ENCODE data around the gene NLRP8.
"Not testable (repeated sequence)": the region's sequence is repeated elsewhere in the genome, so short reads cannot be mapped to it uniquely, and the experiment has no call there.

NLRP8 gene

DNA sequence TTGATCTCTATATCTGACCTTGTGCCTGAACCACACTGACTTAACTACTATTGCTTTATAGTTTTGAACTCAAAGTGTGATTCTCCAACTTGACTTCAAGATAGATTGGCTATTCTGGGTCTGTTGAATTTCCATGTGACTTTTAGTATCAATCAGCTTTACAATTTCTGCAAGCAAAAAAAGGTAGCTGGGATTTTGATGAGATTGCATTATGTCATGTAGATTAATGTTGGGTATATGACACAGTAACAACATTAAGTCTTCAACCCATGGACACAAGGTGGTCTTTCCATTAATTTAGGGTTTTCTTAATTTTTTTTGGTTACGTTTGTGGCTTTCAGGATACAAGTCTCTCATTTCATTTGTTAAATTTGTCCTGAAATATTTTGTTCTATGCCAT, 67.1 kb downstream of the NLRP8 start:
- Histone ChIP-seq H3K14ac (ENCODE audit: low read length) (no peak overlapping the region), H3K18ac (ENCODE audit: low read length) (no peak overlapping the region), H2BK5ac (ENCODE audit: low read length) (no peak overlapping the region), H2BK120ac (ENCODE audit: low read depth, low read length) (no peak overlapping the region), H2BK15ac (ENCODE audit: low read length) (no peak overlapping the region), H3K27me3 (ENCODE audit: control insufficient read depth in 3 of 3, insufficient read depth in 3 of 3, low read depth in 1 of 3, low read length in 3 of 3) (no peaks in the 10 kb centered on the region), H3K9me3 (replicated peaks in 1 of 2; ENCODE audit: control insufficient read depth in 2 of 2, insufficient read depth in 1 of 2, low read depth in 1 of 2, low read length in 2 of 2) (peaks cover 0 to 9% of the 10 kb centered on the region in 2 donors), H3K4me1 (ENCODE audit: control insufficient read depth in 2 of 2, insufficient read depth in 1 of 2, low read depth in 1 of 2, low read length in 2 of 2) (no peaks in the 10 kb centered on the region), H3K36me3 (replicated peaks in 1 of 2; ENCODE audit: control insufficient read depth in 2 of 2, insufficient read depth in 2 of 2, low read length in 2 of 2) (no peaks in the 10 kb centered on the region), H4K8ac (ENCODE audit: low read depth, low read length) (no peak overlapping the region), H2BK12ac (ENCODE audit: low read length) (no peak overlapping the region), H3K79me1 (ENCODE audit: low read depth, low read length) (peaks cover 2% of the 10 kb centered on the region), H4K91ac (ENCODE audit: low read depth, low read length, poor library complexity) (no peak overlapping the region), H3K27ac (replicated peaks; ENCODE audit: low read length) (no peak overlapping the region), H2AK5ac (ENCODE audit: low read depth, low read length) (no peak overlapping the region), H3K4me3 (ENCODE audit: low read length in 2 of 2) (no peak overlapping the region), H2AFZ (ENCODE audit: low read length) (no peak overlapping the region), H3K23ac (ENCODE audit: low read depth, low read length, poor library complexity) (no peak overlapping the region), H3K4me2 (ENCODE audit: insufficient read depth, low read length, poor library complexity, severe bottlenecking) (no peak overlapping the region), H3K4ac (ENCODE audit: low read length) (no peak overlapping the region), H3K9ac (ENCODE audit: low read depth, low read length, poor library complexity) (no peak overlapping the region)
- WGBS, 2 donors (ENCODE audit: extremely low coverage in 2 of 2, insufficient read length in 2 of 2, insufficient replicate concordance in 1 of 2): no CpG with 5 or more reads among the region's 1 CpG
- DNase-seq (ENCODE audit: low spot score): no peak

DNA sequence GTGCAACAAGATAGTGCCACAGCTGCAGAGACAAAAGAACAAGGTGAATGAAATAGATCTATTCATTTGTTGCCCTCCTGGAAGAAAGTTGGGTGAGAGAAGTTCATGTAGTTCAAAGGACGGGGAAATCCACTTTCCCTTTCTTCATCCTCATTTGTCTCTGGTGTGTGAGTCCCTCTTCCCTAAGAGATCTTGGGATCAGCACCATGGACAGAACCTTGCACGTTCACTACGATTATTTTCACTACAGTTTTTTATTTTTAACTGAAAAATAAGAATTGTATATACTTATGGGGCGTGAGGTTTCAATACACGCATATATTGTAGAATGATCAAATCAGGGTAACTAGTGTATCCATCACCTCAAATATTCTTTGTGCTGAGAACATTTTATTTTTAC, 68.1 kb downstream of the NLRP8 start:
- no peak overlapping the region for H2BK15ac ChIP-seq (ENCODE audit: low read length)
- no peak overlapping the region for H3K14ac ChIP-seq (ENCODE audit: low read length)
- H3K4me3 ChIP-seq (ENCODE audit: low read length in 2 of 2): no peak overlapping the region
- DNase-seq (ENCODE audit: low spot score): no peak
- H3K4me2 ChIP-seq (ENCODE audit: insufficient read depth, low read length, poor library complexity, severe bottlenecking): no peak overlapping the region
- H3K9ac ChIP-seq (ENCODE audit: low read depth, low read length, poor library complexity): no peak overlapping the region
- no peak overlapping the region for H2BK12ac ChIP-seq (ENCODE audit: low read length)
- H3K27me3 ChIP-seq (ENCODE audit: control insufficient read depth in 3 of 3, insufficient read depth in 3 of 3, low read depth in 1 of 3, low read length in 3 of 3): no peaks in the 10 kb centered on the region
- H3K27ac ChIP-seq (replicated peaks; ENCODE audit: low read length): no peak overlapping the region
- no peak overlapping the region for H2BK120ac ChIP-seq (ENCODE audit: low read depth, low read length)
- H3K23ac ChIP-seq (ENCODE audit: low read depth, low read length, poor library complexity): no peak overlapping the region
- H3K79me1 ChIP-seq (ENCODE audit: low read depth, low read length): no peaks in the 10 kb centered on the region
- no peak overlapping the region for H3K4ac ChIP-seq (ENCODE audit: low read length)
- WGBS, 2 donors (ENCODE audit: extremely low coverage in 2 of 2, insufficient read length in 2 of 2, insufficient replicate concordance in 1 of 2): no CpG with 5 or more reads among the region's 5 CpGs
- H3K4me1 ChIP-seq (ENCODE audit: control insufficient read depth in 2 of 2, insufficient read depth in 1 of 2, low read depth in 1 of 2, low read length in 2 of 2): no peaks in the 10 kb centered on the region
- H2BK5ac ChIP-seq (ENCODE audit: low read length): no peak overlapping the region
- no peaks in the 10 kb centered on the region for H3K36me3 ChIP-seq (replicated peaks in 1 of 2; ENCODE audit: control insufficient read depth in 2 of 2, insufficient read depth in 2 of 2, low read length in 2 of 2)
- H4K8ac ChIP-seq (ENCODE audit: low read depth, low read length): no peak overlapping the region
- H2AFZ ChIP-seq (ENCODE audit: low read length): no peak overlapping the region
- H2AK5ac ChIP-seq (ENCODE audit: low read depth, low read length): no peak overlapping the region
- no peak overlapping the region for H4K91ac ChIP-seq (ENCODE audit: low read depth, low read length, poor library complexity)
- peaks cover 0 to 5% of the 10 kb centered on the region in 2 donors for H3K9me3 ChIP-seq (replicated peaks in 1 of 2; ENCODE audit: control insufficient read depth in 2 of 2, insufficient read depth in 1 of 2, low read depth in 1 of 2, low read length in 2 of 2)
- no peak overlapping the region for H3K18ac ChIP-seq (ENCODE audit: low read length)

DNA sequence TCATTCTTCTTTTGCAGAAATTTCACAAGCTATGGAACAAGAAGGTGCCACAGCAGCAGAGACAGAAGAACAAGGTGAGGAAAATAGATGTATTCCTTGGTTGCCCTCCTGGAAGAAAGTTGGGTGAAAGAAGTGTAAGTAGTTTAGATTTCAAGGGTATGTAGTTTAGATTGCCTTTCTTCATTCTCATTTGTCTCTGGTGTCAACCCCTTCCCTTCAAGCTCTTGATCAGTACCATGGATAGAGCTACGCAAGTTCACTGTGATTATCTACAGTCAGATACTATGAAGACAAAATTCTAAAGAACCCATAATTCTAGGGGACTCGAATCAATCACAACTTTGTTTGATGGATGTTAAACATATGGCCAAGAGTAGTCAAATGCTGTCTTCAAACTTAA, 71.7 kb downstream of the NLRP8 start:
- not testable (repeated sequence) for H2BK12ac ChIP-seq (ENCODE audit: low read length); H3K4me2 ChIP-seq (ENCODE audit: insufficient read depth, low read length, poor library complexity, severe bottlenecking); DNase-seq (ENCODE audit: low spot score); H3K23ac ChIP-seq (ENCODE audit: low read depth, low read length, poor library complexity); H3K9ac ChIP-seq (ENCODE audit: low read depth, low read length, poor library complexity); H3K4ac ChIP-seq (ENCODE audit: low read length); H2AFZ ChIP-seq (ENCODE audit: low read length); H2AK5ac ChIP-seq (ENCODE audit: low read depth, low read length); H4K8ac ChIP-seq (ENCODE audit: low read depth, low read length); H2BK120ac ChIP-seq (ENCODE audit: low read depth, low read length); H2BK15ac ChIP-seq (ENCODE audit: low read length); H3K36me3 ChIP-seq (replicated peaks in 1 of 2; ENCODE audit: control insufficient read depth in 2 of 2, insufficient read depth in 2 of 2, low read length in 2 of 2); H3K27ac ChIP-seq (replicated peaks; ENCODE audit: low read length); H3K79me1 ChIP-seq (ENCODE audit: low read depth, low read length); H3K14ac ChIP-seq (ENCODE audit: low read length); H2BK5ac ChIP-seq (ENCODE audit: low read length); H3K18ac ChIP-seq (ENCODE audit: low read length); H3K27me3 ChIP-seq (ENCODE audit: control insufficient read depth in 3 of 3, insufficient read depth in 3 of 3, low read depth in 1 of 3, low read length in 3 of 3); H3K4me3 ChIP-seq (ENCODE audit: low read length in 2 of 2); H3K4me1 ChIP-seq (ENCODE audit: control insufficient read depth in 2 of 2, insufficient read depth in 1 of 2, low read depth in 1 of 2, low read length in 2 of 2); H4K91ac ChIP-seq (ENCODE audit: low read depth, low read length, poor library complexity)
- no CpG with 5 or more reads among the region's 2 CpGs for WGBS, 2 donors (ENCODE audit: extremely low coverage in 2 of 2, insufficient read length in 2 of 2, insufficient replicate concordance in 1 of 2)
- peaks cover 0 to 12% of the 10 kb centered on the region in 2 donors for H3K9me3 ChIP-seq (replicated peaks in 1 of 2; ENCODE audit: control insufficient read depth in 2 of 2, insufficient read depth in 1 of 2, low read depth in 1 of 2, low read length in 2 of 2)

DNA sequence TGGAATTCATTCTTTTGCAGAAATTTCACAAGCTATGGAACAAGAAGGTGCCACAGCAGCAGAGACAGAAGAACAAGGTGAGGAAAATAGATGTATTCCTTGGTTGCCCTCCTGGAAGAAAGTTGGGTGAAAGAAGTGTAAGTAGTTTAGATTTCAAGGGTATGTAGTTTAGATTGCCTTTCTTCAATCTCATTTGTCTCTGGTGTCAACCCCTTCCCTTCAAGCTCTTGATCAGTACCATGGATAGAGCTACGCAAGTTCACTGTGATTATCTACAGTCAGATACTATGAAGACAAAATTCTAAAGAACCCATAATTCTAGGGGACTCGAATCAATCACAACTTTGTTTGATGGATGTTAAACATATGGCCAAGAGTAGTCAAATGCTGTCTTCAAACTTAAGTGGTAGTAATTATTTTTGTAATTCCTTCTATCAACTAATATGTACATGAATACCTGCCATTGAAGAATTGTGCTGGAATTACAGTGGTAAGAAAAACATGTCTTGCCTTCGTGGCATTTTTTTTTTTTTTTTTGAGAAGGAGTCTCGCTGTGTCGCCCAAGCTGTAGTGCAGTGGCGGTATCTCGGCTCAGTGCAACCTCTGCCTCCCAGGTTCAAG, 72.8 kb downstream of the NLRP8 start:
- H3K4ac ChIP-seq (ENCODE audit: low read length): not testable (repeated sequence)
- WGBS, 2 donors (ENCODE audit: extremely low coverage in 2 of 2, insufficient read length in 2 of 2, insufficient replicate concordance in 1 of 2): no CpG with 5 or more reads among the region's 7 CpGs
- peaks cover 0 to 14% of the 10 kb centered on the region in 2 donors for H3K9me3 ChIP-seq (replicated peaks in 1 of 2; ENCODE audit: control insufficient read depth in 2 of 2, insufficient read depth in 1 of 2, low read depth in 1 of 2, low read length in 2 of 2)

More for the DNA sequence above, 72.8 kb downstream of the NLRP8 start:
- H2BK120ac ChIP-seq (ENCODE audit: low read depth, low read length); H3K18ac ChIP-seq (ENCODE audit: low read length); H2AK5ac ChIP-seq (ENCODE audit: low read depth, low read length); H4K91ac ChIP-seq (ENCODE audit: low read depth, low read length, poor library complexity); H3K4me1 ChIP-seq (ENCODE audit: control insufficient read depth in 2 of 2, insufficient read depth in 1 of 2, low read depth in 1 of 2, low read length in 2 of 2); H3K36me3 ChIP-seq (replicated peaks in 1 of 2; ENCODE audit: control insufficient read depth in 2 of 2, insufficient read depth in 2 of 2, low read length in 2 of 2); H3K14ac ChIP-seq (ENCODE audit: low read length); H3K9ac ChIP-seq (ENCODE audit: low read depth, low read length, poor library complexity); H3K23ac ChIP-seq (ENCODE audit: low read depth, low read length, poor library complexity); H3K4me3 ChIP-seq (ENCODE audit: low read length in 2 of 2); H3K27ac ChIP-seq (replicated peaks; ENCODE audit: low read length); H3K79me1 ChIP-seq (ENCODE audit: low read depth, low read length); H3K27me3 ChIP-seq (ENCODE audit: control insufficient read depth in 3 of 3, insufficient read depth in 3 of 3, low read depth in 1 of 3, low read length in 3 of 3); H2BK12ac ChIP-seq (ENCODE audit: low read length); H3K4me2 ChIP-seq (ENCODE audit: insufficient read depth, low read length, poor library complexity, severe bottlenecking); H4K8ac ChIP-seq (ENCODE audit: low read depth, low read length); H2BK15ac ChIP-seq (ENCODE audit: low read length); H2AFZ ChIP-seq (ENCODE audit: low read length); H2BK5ac ChIP-seq (ENCODE audit: low read length); DNase-seq (ENCODE audit: low spot score): not testable (repeated sequence)

Measured in neuronal stem cell (in vitro differentiated cells).